ENCODE measurements around the gene CFH.
"Not testable (repeated sequence)": the region's sequence is repeated elsewhere in the genome, so short reads cannot be mapped to it uniquely, and the experiment has no call there.

Gene CFH

DNA sequence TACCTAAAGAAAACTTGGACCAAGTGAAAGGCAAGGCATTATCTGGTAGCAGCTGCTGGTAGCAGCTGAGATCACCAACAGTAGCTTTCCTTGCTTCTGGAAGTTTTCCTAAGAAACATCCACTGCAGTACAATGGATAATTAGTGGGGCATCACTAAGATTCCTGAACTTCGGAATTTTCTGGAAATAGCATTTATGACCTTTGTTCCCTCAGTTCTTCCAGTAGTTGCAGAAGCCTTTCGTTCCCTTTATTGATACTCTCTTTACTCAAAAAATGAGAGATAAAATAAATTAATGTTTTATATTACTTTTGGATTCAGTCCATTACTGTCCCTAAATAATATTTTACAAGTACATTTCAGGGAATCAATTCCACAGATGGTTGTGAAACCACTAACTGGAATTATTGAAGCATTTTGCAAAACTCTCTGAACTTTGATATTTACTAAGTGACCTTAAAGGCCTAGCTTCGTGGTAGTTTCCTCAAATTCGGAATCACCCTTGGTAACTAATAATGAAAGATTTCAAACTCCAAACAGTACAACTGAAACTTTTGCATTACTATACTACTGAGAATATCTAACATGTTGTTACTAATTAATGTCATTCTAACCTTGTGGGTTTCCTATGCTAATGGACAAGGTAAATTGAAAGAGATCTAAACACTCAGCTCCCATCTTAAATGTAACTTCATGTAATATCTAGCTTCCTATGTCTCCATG is 113.3 kb downstream of the CFH start:
- DNase-seq (ENCODE audit: low read depth in 2 of 2) = not testable (repeated sequence)

DNA sequence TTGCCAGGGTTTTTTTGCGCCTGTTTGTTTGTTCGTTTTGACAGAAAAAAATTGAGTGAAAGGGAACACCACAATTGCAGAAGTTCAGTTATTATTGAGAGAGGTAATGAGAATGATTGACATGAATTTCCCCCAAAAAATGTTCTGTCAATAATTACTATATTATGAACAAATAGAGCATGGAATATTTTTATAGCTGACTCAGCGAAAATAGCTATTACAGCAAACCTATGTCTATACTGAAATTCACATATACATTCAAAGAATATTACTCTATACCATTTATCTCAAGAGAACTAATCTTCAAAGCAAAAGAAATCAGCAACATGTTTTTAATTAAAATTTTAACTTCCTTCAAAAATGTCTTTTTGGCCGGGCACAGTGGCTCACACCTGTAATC is 118.0 kb downstream of the CFH start:
- DNase-seq (ENCODE audit: low read depth in 2 of 2) = not testable (repeated sequence)

DNA sequence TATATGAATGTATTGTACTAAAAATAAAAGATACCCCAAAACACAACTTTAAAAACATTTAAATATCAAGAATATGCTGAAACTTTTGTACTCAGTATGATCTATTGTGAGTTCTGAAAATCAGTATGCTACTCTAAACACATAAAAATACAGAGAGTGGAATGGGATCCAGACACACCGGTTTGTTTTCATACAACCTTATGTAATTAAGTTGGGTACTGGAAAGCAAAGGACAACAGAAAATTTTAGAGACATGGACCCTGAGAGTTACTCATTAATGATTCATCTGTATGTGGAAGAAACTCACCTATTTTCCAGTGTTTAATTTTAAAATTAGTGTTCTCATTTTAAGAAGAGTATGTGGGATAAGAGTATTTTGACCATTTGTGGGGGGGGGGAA is 121.9 kb downstream of the CFH start:
- no peak for DNase-seq (ENCODE audit: low read depth in 2 of 2)

DNA sequence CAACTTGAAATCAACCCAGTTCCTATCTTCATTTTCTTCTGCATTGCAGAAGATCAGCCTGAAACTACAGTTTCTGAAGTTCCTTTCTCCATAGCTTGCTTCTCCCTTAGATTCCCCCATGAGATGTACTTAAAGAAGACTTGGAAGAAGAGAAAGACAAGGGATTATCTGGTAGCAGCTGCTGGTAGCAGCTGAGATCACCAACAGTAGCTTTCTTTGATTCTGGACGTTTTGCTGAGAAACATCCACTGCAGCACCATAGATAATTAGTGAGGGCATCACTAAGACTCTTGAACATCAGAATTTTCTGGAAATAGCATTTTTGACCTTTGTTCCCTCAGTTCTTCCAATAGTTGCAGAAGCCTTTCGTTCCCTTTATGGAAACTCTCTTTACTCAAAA is 122.3 kb downstream of the CFH start:
- DNase-seq (ENCODE audit: low read depth in 2 of 2) = no peak

DNA sequence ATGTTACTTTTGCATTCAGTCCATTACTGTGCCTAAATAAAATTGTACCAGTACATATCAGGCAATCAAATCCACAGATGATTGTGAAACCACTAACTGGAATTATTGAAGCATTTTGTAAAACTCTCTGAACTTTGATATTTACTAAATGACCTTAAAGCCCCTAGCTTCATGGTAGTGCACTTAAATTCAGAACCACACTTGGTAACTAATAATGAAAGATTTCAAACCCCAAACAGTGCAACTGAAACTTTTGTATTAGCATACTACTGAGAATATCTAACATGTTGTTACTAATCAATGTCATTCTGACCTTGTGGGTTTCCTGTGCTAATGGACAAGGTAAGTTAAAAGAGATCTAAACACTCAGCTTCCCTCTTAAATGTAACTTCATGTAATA is 122.8 kb downstream of the CFH start, which contains the start of gene CFHR3:
TSS of gene CFHR3 (plus strand) at position 238 of the 400 bp plus-strand sequence. CDS start at position 285, 47 bp downstream.
- DNase-seq (ENCODE audit: low read depth in 2 of 2) = no peak

DNA sequence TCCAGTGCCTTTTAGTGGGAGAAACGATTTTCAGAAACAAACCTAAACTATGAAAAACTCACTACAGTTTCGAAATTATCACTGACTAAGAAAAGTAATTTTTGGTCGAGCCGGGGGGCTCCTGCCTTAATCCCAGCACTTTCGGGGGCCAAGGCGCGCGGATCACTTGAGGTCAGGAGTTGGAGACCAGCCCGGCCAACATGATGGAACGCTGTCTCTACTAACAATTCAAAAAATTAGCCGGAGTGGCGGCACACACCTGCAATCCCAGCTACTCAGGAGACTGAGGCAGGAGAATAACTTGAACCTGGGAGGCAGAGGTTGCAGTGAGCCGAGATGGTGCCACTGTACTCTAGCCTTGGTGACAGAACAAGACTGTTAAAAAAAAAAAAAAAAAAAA is 125.8 kb downstream of the CFH start:
- DNase-seq (ENCODE audit: low read depth in 2 of 2) = no peak

DNA sequence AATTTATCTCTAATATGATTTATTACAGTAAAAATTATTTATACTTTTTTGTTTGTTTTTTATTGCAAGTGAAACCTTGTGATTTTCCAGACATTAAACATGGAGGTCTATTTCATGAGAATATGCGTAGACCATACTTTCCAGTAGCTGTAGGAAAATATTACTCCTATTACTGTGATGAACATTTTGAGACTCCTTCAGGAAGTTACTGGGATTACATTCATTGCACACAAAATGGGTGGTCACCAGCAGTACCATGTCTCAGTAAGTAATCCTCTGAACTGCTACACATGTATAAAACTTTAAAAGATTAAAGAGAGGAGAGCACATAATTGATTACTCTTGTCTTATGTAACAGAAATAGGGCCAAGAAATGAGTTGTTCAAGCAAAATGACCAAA is 127.2 kb downstream of the CFH start:
- no peak for DNase-seq (ENCODE audit: low read depth in 2 of 2)

DNA sequence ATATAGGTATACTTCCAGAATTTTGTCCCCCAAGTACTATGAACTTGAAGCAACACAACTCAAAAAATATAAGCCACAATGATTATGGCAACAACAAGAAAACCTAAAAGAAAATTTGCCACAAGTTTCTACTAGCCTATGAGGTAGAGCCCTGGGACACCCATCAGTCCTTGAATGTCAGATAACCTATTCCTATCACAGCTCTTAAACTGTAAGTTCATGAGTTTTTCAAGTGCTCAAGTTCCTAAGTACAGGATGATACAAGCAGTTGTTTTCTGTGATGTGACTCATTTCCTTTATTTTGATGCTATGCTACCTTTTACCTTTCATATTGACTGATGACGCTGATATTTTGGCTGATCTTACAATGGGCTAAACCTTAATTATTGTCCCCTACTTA is 139.4 kb downstream of the CFH start:
- DNase-seq (ENCODE audit: low read depth in 2 of 2) = not testable (repeated sequence)

DNA sequence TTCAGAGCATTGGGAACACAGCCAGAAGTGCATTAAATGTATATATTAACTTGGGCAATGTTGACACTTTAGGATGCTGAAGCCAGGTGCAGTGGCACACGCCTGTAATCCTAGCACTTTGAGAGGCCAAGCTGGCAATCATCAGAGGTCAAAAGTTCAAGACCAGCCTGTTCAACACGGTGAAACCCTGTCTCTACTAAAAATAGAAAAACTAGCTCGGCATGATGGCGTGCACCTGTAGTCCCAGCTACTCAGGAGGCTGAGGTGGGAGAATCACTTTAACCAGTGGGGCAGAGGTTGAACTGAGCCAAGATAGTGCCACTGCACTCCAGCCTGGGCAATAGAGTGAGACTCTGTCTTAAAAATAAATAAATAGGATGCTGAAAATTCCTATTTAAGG is 142.3 kb downstream of the CFH start:
- not testable (repeated sequence) for DNase-seq (ENCODE audit: low read depth in 2 of 2)
